ENCODE results near the gene TP63.
"Not testable (repeated sequence)": the region's sequence is repeated elsewhere in the genome, so short reads cannot be mapped to it uniquely, and the experiment has no call there.

Gene TP63

GRCh38 chr3:189631373-189631408 lies at the start of gene TP63:
TSS of gene TP63 (plus strand) at chr3:189631389. CDS start at chr3:189631516, 127 bp downstream.
- DNase-seq = no peak

GRCh38 chr3:189582179-189582578 lies 49.0 kb upstream of the TP63 start:
- no peak for DNase-seq

- no peak for DNase-seq
These were observed 46.5 kb upstream of the TP63 start for GRCh38 chr3:189584645-189585044.

- no peak for DNase-seq
These were observed 44.1 kb upstream of the TP63 start for GRCh38 chr3:189586941-189587663.

GRCh38 chr3:189587664-189588040 lies 43.5 kb upstream of the TP63 start:
- DNase-seq = no peak

GRCh38 chr3:189588070-189588469 lies 43.1 kb upstream of the TP63 start:
- no peak for DNase-seq

GRCh38 chr3:189588475-189589178 lies 42.6 kb upstream of the TP63 start:
- DNase-seq = no peak

GRCh38 chr3:189589179-189589569 lies 42.0 kb upstream of the TP63 start:
- DNase-seq = no peak

- DNase-seq = no peak
These were observed 41.0 kb upstream of the TP63 start for GRCh38 chr3:189590223-189590622.

GRCh38 chr3:189593581-189593980 lies 37.6 kb upstream of the TP63 start:
- DNase-seq = no peak

- DNase-seq = not testable (repeated sequence)
These were observed 34.9 kb upstream of the TP63 start for GRCh38 chr3:189596078-189596979.

- DNase-seq = no peak
These were observed 33.3 kb upstream of the TP63 start for GRCh38 chr3:189597918-189598317.

- no peak for DNase-seq
These were observed 32.5 kb upstream of the TP63 start for GRCh38 chr3:189598530-189599225.

GRCh38 chr3:189602471-189602870 lies 28.7 kb upstream of the TP63 start:
- peak; percentile 31 for DNase-seq

- DNase-seq = no peak
These were observed 25.5 kb upstream of the TP63 start for GRCh38 chr3:189605717-189606116.

GRCh38 chr3:189606774-189607173 lies 24.4 kb upstream of the TP63 start:
- no peak for DNase-seq

GRCh38 chr3:189612641-189613040 lies 18.5 kb upstream of the TP63 start:
- DNase-seq = not testable (repeated sequence)

- no peak for DNase-seq
These were observed 18.1 kb upstream of the TP63 start for GRCh38 chr3:189613122-189613521.

- DNase-seq = no peak
These were observed 9.1 kb upstream of the TP63 start for GRCh38 chr3:189621948-189622603.

- no peak for DNase-seq
These were observed 8.6 kb upstream of the TP63 start for GRCh38 chr3:189622629-189623028.

- no peak for DNase-seq
These were observed 7.1 kb upstream of the TP63 start for GRCh38 chr3:189624130-189624529.

GRCh38 chr3:189625071-189625470 lies 6.1 kb upstream of the TP63 start:
- DNase-seq = no peak

- DNase-seq = peak; percentile 17
These were observed 5.6 kb upstream of the TP63 start for GRCh38 chr3:189625572-189625971.

All from NCI-H2171 (cell line).